ENCODE data around the gene TESPA1. TPM values are rescaled to one million over a fixed set of nuclear protein-coding genes. Genes with fewer than 3 reads are reported as not detected.

TESPA1 gene
- total and polyA plus RNA-seq, 4 donors, result 0.08 to 0.69 (median 0.36) TPM

DNA sequence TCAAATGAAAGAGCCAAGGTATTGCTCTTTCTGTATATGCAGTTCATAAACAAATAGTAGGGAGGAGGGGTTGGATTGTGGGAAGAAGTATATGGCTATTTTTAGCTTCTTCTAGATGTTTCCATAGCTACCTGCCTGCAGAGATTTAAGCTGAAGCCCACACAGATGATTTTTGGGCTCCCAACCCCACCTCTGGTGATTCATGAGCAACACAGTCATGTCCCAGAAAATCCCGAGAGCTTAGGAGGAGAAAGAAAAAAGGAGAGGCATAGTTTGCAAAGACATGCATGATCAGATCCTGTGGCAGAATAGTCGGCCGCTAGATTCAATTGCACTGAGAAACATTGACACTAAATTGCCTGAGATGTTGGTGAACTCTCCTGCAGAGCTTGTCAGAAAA, 13.8 kb downstream of the TESPA1 start:
- 100% methylated on average over 2 of the region's 3 CpGs for WGBS (ENCODE audit: insufficient coverage)
- no peaks in the 10 kb centered on the region for H3K4me1 ChIP-seq (ENCODE audit: control insufficient read depth, insufficient read depth, low read length)
- DNase-seq (ENCODE audit: low read depth in 4 of 6, low spot score in 6 of 6), result peak in 1 of 6 donors; percentile 32
- no peaks in the 10 kb centered on the region for H3K27me3 ChIP-seq (ENCODE audit: control insufficient read depth, insufficient read depth, low read length)
- H3K9me3 ChIP-seq (ENCODE audit: control insufficient read depth, insufficient read depth, low read length), result no peaks in the 10 kb centered on the region
- no peak overlapping the region for H3K4me3 ChIP-seq (ENCODE audit: low read depth, low read length)
- H3K36me3 ChIP-seq (ENCODE audit: control insufficient read depth, insufficient read depth, low read length), result no peaks in the 10 kb centered on the region
- no peak overlapping the region for H3K27ac ChIP-seq (ENCODE audit: low read depth, low read length)

- no peaks in the 10 kb centered on the region for H3K27me3 ChIP-seq (ENCODE audit: control insufficient read depth, insufficient read depth, low read length)
- no peak for DNase-seq (ENCODE audit: low read depth in 4 of 6, low spot score in 6 of 6)
- H3K36me3 ChIP-seq (ENCODE audit: control insufficient read depth, insufficient read depth, low read length), result no peaks in the 10 kb centered on the region
- WGBS (ENCODE audit: insufficient coverage), result no CpG with 5 or more reads among the region's 4 CpGs
- no peak overlapping the region for H3K4me3 ChIP-seq (ENCODE audit: low read depth, low read length)
- no peak overlapping the region for H3K27ac ChIP-seq (ENCODE audit: low read depth, low read length)
- H3K4me1 ChIP-seq (ENCODE audit: control insufficient read depth, insufficient read depth, low read length), result no peaks in the 10 kb centered on the region
- H3K9me3 ChIP-seq (ENCODE audit: control insufficient read depth, insufficient read depth, low read length), result no peaks in the 10 kb centered on the region
Measured at GRCh38 chr12:54968181-54968730, 16.3 kb downstream of the TESPA1 start.

DNA sequence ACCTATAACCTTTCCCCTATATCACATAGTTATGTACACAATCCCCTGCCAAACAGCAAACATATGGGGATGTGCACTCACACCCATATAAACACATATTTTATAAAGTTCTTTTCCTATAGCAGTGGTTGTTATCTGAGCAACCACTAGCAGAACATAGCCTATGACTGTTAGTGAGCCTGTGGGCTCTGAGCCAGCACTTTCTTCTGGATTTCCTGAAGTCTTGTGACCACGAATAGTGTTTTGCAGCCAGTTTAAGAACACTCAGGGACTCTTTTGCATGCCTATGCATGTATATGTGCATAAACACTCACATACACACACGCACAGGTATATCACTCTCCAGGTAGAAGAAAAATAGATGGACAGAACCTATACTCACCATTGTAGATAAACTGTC, 17.1 kb downstream of the TESPA1 start:
- no peak overlapping the region for H3K27ac ChIP-seq (ENCODE audit: low read depth, low read length)
- H3K4me1 ChIP-seq (ENCODE audit: control insufficient read depth, insufficient read depth, low read length), result no peaks in the 10 kb centered on the region
- DNase-seq (ENCODE audit: low read depth in 4 of 6, low spot score in 6 of 6), result peak in 2 of 6 donors; percentile 9 to 15
- no peaks in the 10 kb centered on the region for H3K27me3 ChIP-seq (ENCODE audit: control insufficient read depth, insufficient read depth, low read length)
- no peaks in the 10 kb centered on the region for H3K9me3 ChIP-seq (ENCODE audit: control insufficient read depth, insufficient read depth, low read length)
- no peaks in the 10 kb centered on the region for H3K36me3 ChIP-seq (ENCODE audit: control insufficient read depth, insufficient read depth, low read length)
- 71% methylated on average over 2 of the region's 2 CpGs for WGBS (ENCODE audit: insufficient coverage)
- no peak overlapping the region for H3K4me3 ChIP-seq (ENCODE audit: low read depth, low read length)

DNA sequence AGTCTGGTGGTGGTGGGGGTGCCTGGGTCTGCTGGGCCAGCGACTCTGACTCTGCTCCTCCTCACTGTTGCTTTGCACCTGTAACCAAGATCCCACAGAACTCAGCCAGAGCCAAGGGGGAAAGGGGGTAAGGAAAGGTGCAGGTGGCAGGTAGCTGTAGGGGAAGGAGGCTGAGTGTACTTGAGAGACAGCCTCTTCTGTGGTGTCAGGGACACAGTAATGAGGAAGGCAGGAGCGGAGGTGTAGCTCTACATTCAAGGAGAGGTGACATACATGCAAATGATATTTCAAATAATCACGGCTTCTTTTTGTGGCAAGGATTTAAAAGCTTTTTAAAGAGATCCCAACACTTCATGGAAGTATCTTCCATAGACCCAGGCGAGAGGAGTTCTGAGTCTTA, 23.4 kb downstream of the TESPA1 start:
- Histone ChIP-seq H3K4me3 (ENCODE audit: low read depth, low read length) (no peak overlapping the region), H3K36me3 (ENCODE audit: control insufficient read depth, insufficient read depth, low read length) (no peaks in the 10 kb centered on the region), H3K9me3 (ENCODE audit: control insufficient read depth, insufficient read depth, low read length) (no peaks in the 10 kb centered on the region), H3K27ac (ENCODE audit: low read depth, low read length) (no peak overlapping the region), H3K4me1 (ENCODE audit: control insufficient read depth, insufficient read depth, low read length) (no peaks in the 10 kb centered on the region), H3K27me3 (ENCODE audit: control insufficient read depth, insufficient read depth, low read length) (no peaks in the 10 kb centered on the region)
- WGBS (ENCODE audit: insufficient coverage), result 100% methylated on average over 2 of the region's 4 CpGs
- no peak for DNase-seq (ENCODE audit: low read depth in 4 of 6, low spot score in 6 of 6)

DNA sequence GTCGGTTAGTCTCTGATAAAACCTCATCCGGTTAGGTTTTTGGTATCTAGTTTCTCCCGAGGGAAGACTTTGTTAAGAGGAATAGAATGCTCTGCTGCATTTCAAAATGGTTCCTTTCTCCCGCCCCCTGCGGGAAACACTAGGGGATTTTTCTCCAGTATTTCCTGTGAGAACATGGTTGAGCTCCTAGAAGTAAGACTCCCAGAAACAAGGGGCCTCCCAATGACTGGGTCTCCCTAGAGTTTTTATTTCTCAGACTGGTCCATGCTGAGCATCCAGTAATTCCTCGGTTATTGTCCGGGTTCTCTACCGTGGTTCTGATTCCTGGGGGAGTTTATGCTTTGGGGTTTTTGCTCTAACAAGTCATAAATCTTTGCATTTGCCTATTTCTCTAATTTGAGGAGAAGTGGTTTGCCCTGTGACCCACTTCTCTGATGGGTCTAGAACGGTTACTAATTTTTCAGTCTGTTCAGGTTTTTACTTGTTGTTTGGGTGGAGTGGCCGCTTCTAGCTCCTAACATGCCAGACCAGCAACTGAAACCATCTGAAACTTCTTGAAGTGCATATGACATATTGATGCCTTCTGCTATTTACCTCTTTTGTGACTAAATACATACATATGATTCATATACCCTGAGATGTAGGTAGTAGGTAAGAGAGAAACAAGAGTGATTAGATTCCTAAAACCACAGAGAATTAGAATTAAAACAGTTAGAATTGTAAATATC, 25.1 kb downstream of the TESPA1 start:
- H3K36me3 ChIP-seq (ENCODE audit: control insufficient read depth, insufficient read depth, low read length), result no peaks in the 10 kb centered on the region
- WGBS (ENCODE audit: insufficient coverage), result 59% methylated on average over 3 of the region's 10 CpGs
- H3K4me3 ChIP-seq (ENCODE audit: low read depth, low read length), result no peak overlapping the region
- no peaks in the 10 kb centered on the region for H3K9me3 ChIP-seq (ENCODE audit: control insufficient read depth, insufficient read depth, low read length)
- no peaks in the 10 kb centered on the region for H3K4me1 ChIP-seq (ENCODE audit: control insufficient read depth, insufficient read depth, low read length)
- H3K27me3 ChIP-seq (ENCODE audit: control insufficient read depth, insufficient read depth, low read length), result no peaks in the 10 kb centered on the region
- no peak for DNase-seq (ENCODE audit: low read depth in 4 of 6, low spot score in 6 of 6)
- no peak overlapping the region for H3K27ac ChIP-seq (ENCODE audit: low read depth, low read length)

GRCh38 chr12:54958048-54958658, 26.4 kb downstream of the TESPA1 start:
- no peak overlapping the region for H3K27ac ChIP-seq (ENCODE audit: low read depth, low read length)
- DNase-seq (ENCODE audit: low read depth in 4 of 6, low spot score in 6 of 6), result peak; percentile 65 to 95 (median 74)

DNA sequence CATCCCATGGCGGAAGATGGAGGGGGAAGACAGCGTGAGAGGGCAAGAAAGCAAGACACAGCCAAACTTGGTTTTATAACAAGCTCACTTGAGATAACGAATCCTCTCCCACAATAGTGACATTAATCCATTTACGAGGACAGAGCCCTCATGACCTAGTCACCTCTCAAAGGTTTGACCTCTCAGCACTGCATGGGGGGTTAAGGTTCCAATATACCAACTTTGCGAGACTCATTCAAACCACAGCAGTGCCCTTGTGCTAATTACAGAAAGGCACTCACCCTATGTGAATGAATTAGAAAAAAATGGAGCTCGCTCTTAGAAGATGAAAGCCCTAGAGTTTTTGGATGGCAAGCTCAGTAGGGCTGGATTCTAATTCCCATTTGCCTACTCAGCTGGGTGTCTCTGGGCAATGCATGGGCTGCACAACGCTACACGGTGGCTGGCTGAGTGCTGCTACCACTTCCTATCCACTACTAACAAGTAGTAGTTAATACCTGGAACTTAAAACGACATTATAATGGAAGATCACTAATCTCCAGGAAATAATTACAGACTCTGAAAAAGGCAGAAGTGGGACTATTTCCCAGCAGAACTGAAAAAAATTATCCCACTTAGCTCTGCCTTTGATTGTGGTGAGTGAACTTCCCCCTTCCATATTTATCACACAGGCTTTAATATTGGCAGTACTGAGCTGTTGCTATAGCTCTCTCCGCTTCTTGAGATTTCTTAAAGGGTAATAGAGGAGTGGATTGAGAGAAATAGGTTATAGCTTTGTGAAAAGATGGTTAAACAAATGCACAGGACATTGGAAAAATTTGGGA, 27.5 kb downstream of the TESPA1 start:
- WGBS (ENCODE audit: insufficient coverage), result 89% methylated on average over 3 of the region's 10 CpGs
- Histone ChIP-seq H3K27ac (ENCODE audit: low read depth, low read length) (no peak overlapping the region), H3K4me1 (ENCODE audit: control insufficient read depth, insufficient read depth, low read length) (no peaks in the 10 kb centered on the region), H3K27me3 (ENCODE audit: control insufficient read depth, insufficient read depth, low read length) (no peaks in the 10 kb centered on the region), H3K36me3 (ENCODE audit: control insufficient read depth, insufficient read depth, low read length) (no peaks in the 10 kb centered on the region), H3K9me3 (ENCODE audit: control insufficient read depth, insufficient read depth, low read length) (no peaks in the 10 kb centered on the region), H3K4me3 (ENCODE audit: low read depth, low read length) (no peak overlapping the region)
- DNase-seq (ENCODE audit: low read depth in 4 of 6, low spot score in 6 of 6), result no peak

More at GRCh38 chr12:54958048-54958658, 26.4 kb downstream of the TESPA1 start:
- Histone ChIP-seq H3K4me1 (ENCODE audit: control insufficient read depth, insufficient read depth, low read length) (no peaks in the 10 kb centered on the region), H3K4me3 (ENCODE audit: low read depth, low read length) (no peak overlapping the region), H3K36me3 (ENCODE audit: control insufficient read depth, insufficient read depth, low read length) (no peaks in the 10 kb centered on the region), H3K27me3 (ENCODE audit: control insufficient read depth, insufficient read depth, low read length) (no peaks in the 10 kb centered on the region), H3K9me3 (ENCODE audit: control insufficient read depth, insufficient read depth, low read length) (no peaks in the 10 kb centered on the region)
- no CpG with 5 or more reads among the region's 3 CpGs for WGBS (ENCODE audit: insufficient coverage)

GRCh38 chr12:54956322-54956721, 28.2 kb downstream of the TESPA1 start:
- no peaks in the 10 kb centered on the region for H3K9me3 ChIP-seq (ENCODE audit: control insufficient read depth, insufficient read depth, low read length)
- no peak for DNase-seq (ENCODE audit: low read depth in 4 of 6, low spot score in 6 of 6)
- H3K4me1 ChIP-seq (ENCODE audit: control insufficient read depth, insufficient read depth, low read length), result no peaks in the 10 kb centered on the region
- H3K27me3 ChIP-seq (ENCODE audit: control insufficient read depth, insufficient read depth, low read length), result no peaks in the 10 kb centered on the region
- H3K27ac ChIP-seq (ENCODE audit: low read depth, low read length), result no peak overlapping the region
- no peaks in the 10 kb centered on the region for H3K36me3 ChIP-seq (ENCODE audit: control insufficient read depth, insufficient read depth, low read length)
- H3K4me3 ChIP-seq (ENCODE audit: low read depth, low read length), result no peak overlapping the region
- no CpG with 5 or more reads among the region's 5 CpGs for WGBS (ENCODE audit: insufficient coverage)

- no peaks in the 10 kb centered on the region for H3K4me1 ChIP-seq (ENCODE audit: control insufficient read depth, insufficient read depth, low read length)
- H3K4me3 ChIP-seq (ENCODE audit: low read depth, low read length), result no peak overlapping the region
- no peaks in the 10 kb centered on the region for H3K9me3 ChIP-seq (ENCODE audit: control insufficient read depth, insufficient read depth, low read length)
- no peaks in the 10 kb centered on the region for H3K36me3 ChIP-seq (ENCODE audit: control insufficient read depth, insufficient read depth, low read length)
- DNase-seq (ENCODE audit: low read depth in 4 of 6, low spot score in 6 of 6), result no peak
- WGBS (ENCODE audit: insufficient coverage), result no CpG with 5 or more reads among the region's 3 CpGs
- no peaks in the 10 kb centered on the region for H3K27me3 ChIP-seq (ENCODE audit: control insufficient read depth, insufficient read depth, low read length)
- no peak overlapping the region for H3K27ac ChIP-seq (ENCODE audit: low read depth, low read length)
Measured at GRCh38 chr12:54954801-54955200, 29.8 kb downstream of the TESPA1 start.

Data from spinal cord (tissue), 10 donors.